Left ventricle myocardium inferior (tissue), 1 donor: ENCODE data around the gene COQ8A. TPM values are rescaled to one million over a fixed set of nuclear protein-coding genes. Genes with fewer than 3 reads are reported as not detected.

ENCODE experiments used
- DNase-seq: peaks from one replicate; pipeline ENCODE4 v3.0.0-alpha.2; 2020
- H3K27ac ChIP-seq: fragments of 200-600 bp; replicated peaks from 2 replicates; pipeline ENCODE4 v1.8.0; 2021
- H3K27me3 ChIP-seq: fragments of 200-600 bp; 2 replicates; pipeline ENCODE4 v1.8.0; 2021; ENCODE audit warnings: low read depth
- H3K36me3 ChIP-seq: fragments of 200-600 bp; 2 replicates; pipeline ENCODE4 v1.8.0; 2021
- H3K4me1 ChIP-seq: fragments of 200-600 bp; 2 replicates; pipeline ENCODE4 v1.8.0; 2021
- H3K4me3 ChIP-seq: fragments of 200-600 bp; 2 replicates; pipeline ENCODE4 v1.8.0; 2021; ENCODE audit warnings: mild to moderate bottlenecking, moderate library complexity
- H3K9me3 ChIP-seq: fragments of 200-600 bp; replicated peaks from 2 replicates; pipeline ENCODE4 v1.8.0; 2021
- intact Hi-C: fragments of 100-400 bp; cut with micrococcal nuclease; formaldehyde crosslinking; loops from one replicate; pipeline ENCODE4 v1.11.0; 2022
- total RNA-seq: library from RNA; stranded (reverse); fragmentation: NEBNext Ultra II Directional; extraction: Animal tissue kit (Norgen Biotek cat#: 25700); gene quantifications from one replicate; pipeline ENCODE4 v1.2.1, GENCODE V29; 2021
- TF ChIP-seq, protein P1 (sequence below): fragments of 200-600 bp; IDR thresholded peaks from 2 replicates; pipeline ENCODE4 v1.8.0; 2021; ENCODE audit warnings: antibody characterized with exemption, mild to moderate bottlenecking, borderline replicate concordance
- donor health status: DM: no; HTN: yes; CAD: no; lungs with severe emphysema.

COQ8A gene
- total RNA-seq, 1 donor from 2014 or later: 357 TPM

- Histone ChIP-seq H3K36me3 (peaks cover 64% of the 10 kb centered on the region), H3K27ac (peak overlapping the region; percentile 96), H3K4me3 (no peak overlapping the region), H3K4me1 (peaks cover 97% of the 10 kb centered on the region), H3K27me3 (no peaks in the 10 kb centered on the region), H3K9me3 (no peaks in the 10 kb centered on the region)
- DNase-seq: no peak
- intact Hi-C loops: no loop called here
- TF ChIP-seq, protein P1, sequence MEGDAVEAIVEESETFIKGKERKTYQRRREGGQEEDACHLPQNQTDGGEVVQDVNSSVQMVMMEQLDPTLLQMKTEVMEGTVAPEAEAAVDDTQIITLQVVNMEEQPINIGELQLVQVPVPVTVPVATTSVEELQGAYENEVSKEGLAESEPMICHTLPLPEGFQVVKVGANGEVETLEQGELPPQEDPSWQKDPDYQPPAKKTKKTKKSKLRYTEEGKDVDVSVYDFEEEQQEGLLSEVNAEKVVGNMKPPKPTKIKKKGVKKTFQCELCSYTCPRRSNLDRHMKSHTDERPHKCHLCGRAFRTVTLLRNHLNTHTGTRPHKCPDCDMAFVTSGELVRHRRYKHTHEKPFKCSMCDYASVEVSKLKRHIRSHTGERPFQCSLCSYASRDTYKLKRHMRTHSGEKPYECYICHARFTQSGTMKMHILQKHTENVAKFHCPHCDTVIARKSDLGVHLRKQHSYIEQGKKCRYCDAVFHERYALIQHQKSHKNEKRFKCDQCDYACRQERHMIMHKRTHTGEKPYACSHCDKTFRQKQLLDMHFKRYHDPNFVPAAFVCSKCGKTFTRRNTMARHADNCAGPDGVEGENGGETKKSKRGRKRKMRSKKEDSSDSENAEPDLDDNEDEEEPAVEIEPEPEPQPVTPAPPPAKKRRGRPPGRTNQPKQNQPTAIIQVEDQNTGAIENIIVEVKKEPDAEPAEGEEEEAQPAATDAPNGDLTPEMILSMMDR: no peak
These were observed 42.5 kb downstream of the COQ8A start for GRCh38 chr1:226982451-226983177.

DNA sequence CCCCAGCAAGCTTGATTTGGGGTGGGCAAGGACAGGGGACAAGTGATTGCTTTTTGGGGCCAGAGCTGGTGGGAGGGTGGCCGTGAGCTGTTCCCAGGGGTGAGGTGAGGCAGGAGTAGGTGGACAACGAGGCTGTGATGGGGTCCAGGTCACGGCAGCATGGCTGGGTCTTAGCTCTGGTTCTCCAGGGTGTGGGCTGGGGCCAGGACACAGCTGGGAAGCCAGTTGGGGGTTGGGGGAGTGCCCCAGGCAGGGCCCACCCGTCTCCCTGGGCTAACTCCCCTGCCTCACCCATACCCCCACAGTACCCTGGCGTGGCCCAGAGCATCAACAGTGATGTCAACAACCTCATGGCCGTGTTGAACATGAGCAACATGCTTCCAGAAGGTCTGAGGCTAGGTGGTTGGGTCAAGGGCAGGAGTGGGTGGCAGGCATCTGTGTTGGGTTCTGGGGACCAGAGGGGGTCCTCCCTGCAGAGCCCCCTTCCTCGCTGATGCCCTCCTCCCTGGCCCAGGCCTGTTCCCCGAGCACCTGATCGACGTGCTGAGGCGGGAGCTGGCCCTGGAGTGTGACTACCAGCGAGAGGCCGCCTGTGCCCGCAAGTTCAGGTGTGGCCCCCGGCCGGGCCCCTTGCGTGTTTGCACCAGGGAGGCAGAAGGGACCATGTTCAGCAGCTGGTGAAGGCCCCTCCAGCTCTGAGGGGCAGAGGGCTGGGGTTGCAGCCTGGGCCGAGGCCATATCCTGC lies 43.3 kb downstream of the COQ8A start:
- TF ChIP-seq, protein P1: no peak
- intact Hi-C loops: no loop called here
- H3K4me1 ChIP-seq: peaks cover 99% of the 10 kb centered on the region
- DNase-seq: no peak
- no peak overlapping the region for H3K4me3 ChIP-seq
- peaks cover 67% of the 10 kb centered on the region for H3K36me3 ChIP-seq
- H3K27ac ChIP-seq: peak overlapping the region; percentile 96
- H3K27me3 ChIP-seq: no peaks in the 10 kb centered on the region
- no peaks in the 10 kb centered on the region for H3K9me3 ChIP-seq

DNA sequence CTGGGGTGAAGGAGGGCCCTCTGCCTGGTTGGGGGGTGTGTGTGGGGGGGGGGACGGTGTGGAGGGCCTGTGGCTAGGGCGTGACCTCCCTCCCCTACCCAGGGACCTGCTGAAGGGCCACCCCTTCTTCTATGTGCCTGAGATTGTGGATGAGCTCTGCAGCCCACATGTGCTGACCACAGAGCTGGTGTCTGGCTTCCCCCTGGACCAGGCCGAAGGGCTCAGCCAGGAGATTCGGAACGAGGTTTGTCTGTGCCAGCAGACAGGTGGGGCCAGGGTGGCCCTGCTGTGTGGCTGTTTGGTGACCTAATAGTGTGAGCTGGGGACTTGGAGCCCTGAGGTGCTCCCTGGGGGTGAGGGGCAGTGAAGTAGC lies 43.9 kb downstream of the COQ8A start:
- DNase-seq: no peak
- intact Hi-C loops: no loop called here
- TF ChIP-seq, protein P1: no peak
- Histone ChIP-seq H3K36me3 (peaks cover 67% of the 10 kb centered on the region), H3K4me3 (no peak overlapping the region), H3K9me3 (no peaks in the 10 kb centered on the region), H3K27ac (peak overlapping the region; percentile 96), H3K27me3 (no peaks in the 10 kb centered on the region), H3K4me1 (peaks cover 99% of the 10 kb centered on the region)

DNA sequence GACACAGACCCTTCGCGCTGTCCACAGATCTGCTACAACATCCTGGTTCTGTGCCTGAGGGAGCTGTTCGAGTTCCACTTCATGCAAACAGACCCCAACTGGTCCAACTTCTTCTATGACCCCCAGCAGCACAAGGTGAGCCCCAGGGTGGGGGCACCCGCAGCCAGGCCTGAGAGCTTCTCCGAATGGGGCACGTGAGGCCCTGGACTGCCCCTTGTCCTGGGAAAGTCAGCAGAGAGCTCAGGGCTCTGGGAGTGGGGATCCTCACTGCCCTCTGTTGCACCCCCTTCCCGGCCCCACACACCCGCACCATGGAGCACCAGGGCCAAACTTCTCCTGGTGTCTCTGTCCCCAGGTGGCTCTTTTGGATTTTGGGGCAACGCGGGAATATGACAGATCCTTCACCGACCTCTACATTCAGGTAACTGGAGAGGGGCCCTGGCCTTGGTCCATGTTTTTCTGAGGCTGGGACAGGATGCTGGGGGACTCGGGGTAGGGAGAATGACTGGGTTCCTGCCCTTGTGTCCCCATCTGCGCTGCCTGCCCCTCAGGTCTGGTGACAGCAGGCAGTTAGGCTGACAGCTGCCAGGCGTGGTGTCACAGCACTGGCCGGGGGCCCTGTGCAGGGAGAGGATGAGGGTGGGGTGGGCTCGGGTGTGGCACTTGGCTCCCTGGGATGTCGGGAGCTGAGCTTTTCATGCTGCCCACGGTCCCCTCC lies 44.6 kb downstream of the COQ8A start:
- TF ChIP-seq, protein P1: no peak
- DNase-seq: peak; percentile 57
- no peaks in the 10 kb centered on the region for H3K27me3 ChIP-seq
- H3K9me3 ChIP-seq: no peaks in the 10 kb centered on the region
- no peak overlapping the region for H3K4me3 ChIP-seq
- H3K4me1 ChIP-seq: peaks cover 99% of the 10 kb centered on the region
- intact Hi-C loops: no loop called here
- H3K36me3 ChIP-seq: peaks cover 67% of the 10 kb centered on the region
- peak overlapping the region; percentile 96 for H3K27ac ChIP-seq

DNA sequence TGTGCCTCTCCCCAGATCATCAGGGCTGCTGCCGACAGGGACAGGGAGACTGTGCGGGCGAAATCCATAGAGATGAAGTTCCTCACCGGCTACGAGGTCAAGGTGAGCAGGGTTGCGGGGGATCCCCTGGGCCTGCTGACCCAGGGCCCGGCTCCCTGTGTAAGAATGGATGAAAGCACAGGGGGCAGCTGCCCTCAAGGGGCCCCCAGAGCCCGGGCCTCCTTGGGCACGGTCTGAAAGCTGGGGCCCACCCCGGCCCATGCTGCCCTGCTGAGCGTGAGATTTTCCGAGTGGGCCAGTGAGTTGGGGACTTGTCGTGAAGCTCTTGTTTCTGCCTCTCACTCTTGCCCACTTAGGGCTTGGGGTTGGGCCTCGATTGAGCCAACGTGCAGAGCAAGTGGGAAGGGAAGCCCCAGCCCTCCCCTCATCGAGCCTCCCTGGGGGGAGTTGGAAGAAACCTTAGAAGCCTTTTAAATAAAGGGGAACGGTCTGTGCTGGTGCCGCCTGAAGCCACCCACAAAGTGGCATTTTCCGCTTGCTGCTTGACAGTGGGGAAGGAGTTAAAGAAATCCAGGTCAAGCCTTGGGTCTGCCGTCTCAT lies 45.2 kb downstream of the COQ8A start:
- H3K4me1 ChIP-seq: peaks cover 99% of the 10 kb centered on the region
- no peak for DNase-seq
- no peak overlapping the region for H3K4me3 ChIP-seq
- intact Hi-C loops: no loop called here
- peak overlapping the region; percentile 96 for H3K27ac ChIP-seq
- H3K9me3 ChIP-seq: no peaks in the 10 kb centered on the region
- H3K36me3 ChIP-seq: peaks cover 67% of the 10 kb centered on the region
- H3K27me3 ChIP-seq: no peaks in the 10 kb centered on the region
- TF ChIP-seq, protein P1: no peak
